HG03196 (cell line): ENCODE results near the gene TCF7L2.

Source experiments
- ATAC-seq: cut with Tn5 transposase; IDR thresholded peaks from one replicate; pipeline ENCODE4 v1.9.1; 2021; ENCODE audit not compliant: unreplicated experiment

TCF7L2 gene

DNA sequence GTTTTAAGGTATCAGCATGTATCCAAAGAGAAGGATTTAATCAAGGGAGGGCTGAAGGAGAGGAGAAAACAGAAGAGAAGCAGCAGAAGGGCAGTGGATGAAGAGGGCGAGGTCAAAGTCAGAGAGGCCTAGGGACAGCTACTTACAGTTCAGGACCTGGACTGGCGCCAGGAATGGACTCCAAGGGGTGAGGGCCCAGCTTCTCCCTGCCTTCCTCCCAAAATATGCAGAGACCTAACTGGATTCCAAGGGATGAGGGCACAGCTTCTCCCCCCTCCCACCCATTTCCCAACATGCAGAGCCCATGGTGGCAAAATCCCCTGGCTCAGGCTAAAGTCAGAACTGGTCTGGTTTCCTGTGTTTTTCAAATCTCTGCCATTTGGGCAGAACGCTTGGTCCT, 3.4 kb upstream of the TCF7L2 start:
- no peak for ATAC-seq

DNA sequence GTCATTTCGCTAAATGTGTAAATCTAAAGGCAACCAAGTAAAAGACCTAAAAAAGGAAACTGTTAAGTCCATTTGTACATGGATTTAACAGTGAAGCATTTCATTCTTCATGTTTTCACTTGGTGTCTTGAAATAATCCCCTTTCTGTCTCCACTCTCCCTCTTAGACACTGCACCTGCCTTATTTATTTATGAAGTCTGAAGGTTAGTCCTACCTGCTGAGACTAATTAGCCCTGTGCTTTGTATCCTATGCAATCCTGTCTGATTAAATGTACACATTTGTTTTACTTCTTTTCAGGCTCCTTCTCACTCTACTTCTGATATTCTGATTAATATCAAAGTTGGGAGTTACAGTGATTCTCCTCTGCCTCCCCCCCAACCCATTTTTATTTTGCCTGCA, 1.9 kb upstream of the TCF7L2 start:
- no peak for ATAC-seq

DNA sequence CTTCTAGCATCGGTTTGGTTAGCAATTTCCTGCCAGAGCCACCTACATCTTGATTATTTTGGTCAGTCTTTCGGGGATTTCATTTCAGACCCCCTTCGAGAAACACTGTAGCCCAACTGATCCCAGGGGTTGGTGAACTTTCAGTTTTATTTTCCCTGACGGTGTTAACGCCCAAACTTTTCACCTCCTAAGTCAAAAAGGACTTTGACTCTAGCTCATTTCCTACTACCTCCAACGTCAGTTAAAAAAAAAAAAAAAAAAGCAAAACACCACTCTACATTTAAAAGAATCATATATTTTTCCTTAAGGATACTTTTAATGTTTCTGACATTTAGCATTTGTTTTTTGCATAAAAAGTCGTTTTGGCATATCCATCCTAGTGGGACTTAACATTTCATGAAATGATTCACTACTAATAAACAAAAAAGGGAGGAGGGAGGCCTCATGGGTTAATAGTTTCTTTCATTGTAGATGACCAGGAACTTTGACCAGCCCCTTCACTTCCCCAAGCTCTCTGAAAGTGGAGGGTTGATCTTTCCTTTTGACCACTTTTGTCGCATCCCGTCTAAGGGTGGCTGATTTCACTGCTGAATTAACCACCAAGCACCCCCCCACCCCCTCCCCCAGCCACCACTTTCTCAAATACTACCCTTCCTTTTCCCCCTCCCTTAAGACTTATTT, 764 bp upstream of the TCF7L2 start:
- no peak for ATAC-seq

DNA sequence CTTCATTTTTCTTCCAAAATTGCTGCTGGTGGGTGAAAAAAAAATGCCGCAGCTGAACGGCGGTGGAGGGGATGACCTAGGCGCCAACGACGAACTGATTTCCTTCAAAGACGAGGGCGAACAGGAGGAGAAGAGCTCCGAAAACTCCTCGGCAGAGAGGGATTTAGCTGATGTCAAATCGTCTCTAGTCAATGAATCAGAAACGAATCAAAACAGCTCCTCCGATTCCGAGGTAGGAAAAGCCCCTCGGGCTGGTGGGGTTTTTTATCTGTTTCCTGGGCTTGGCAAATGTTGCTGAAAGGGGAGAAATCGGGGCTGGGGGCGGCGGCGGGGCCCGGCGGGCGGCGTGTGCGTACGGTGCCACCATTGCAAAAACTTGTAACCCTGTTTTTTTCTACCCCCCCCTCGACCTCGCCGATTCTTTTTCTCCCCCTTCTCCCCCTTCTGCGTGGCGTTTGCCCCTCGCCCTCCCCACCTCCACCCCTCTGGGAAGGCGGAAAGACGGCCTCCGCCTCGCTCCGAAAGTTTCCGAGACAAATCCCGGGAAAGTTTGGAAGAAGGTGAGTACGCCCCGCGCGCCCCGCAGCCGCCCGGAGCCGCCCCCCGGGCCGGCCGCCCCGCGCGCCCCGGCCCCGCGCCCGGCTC, 789 bp downstream of the TCF7L2 start:
- ATAC-seq = no peak

DNA sequence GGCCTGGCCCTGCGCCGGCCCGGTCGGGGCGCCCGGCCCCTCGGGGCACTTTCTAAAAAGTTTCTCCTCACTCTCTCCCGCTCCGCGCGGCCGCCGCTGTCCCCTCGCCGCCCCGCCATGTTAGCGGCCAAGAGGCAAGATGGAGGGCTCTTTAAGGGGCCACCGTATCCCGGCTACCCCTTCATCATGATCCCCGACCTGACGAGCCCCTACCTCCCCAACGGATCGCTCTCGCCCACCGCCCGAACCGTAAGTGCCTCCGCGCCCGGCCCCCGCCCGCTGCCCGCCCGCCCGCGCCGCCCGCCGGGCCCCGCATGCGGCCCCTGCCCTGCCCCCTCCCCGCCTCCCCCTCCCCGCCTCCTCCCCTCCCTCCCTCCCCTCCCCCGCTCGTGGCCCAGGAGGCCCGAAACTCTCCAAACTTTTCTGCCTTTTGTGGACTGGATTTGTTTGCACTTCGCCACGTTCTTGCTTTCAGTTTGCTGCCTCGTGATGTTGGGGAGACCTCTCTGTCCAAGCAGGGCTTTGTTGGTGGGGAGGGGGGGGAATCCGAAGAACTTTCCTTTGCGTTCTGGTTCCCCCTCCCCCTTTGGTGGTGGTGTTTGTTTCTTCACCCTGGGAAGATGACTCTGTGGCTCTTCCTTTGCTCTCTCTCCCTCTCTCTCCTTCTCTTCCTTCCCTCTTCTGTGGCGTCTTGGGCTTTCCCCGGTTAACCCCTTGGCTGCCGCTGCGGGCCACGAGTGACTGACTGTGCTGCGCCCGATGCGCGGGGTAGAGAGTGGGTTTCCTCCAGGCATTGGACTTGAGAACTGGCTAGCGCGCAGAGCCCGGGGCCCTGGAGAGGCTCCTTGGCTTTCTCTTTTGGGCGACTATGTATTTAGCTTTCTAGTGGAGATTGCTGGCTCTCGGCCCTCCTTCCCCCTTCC, 1.6 kb downstream of the TCF7L2 start:
- ATAC-seq = no peak

DNA sequence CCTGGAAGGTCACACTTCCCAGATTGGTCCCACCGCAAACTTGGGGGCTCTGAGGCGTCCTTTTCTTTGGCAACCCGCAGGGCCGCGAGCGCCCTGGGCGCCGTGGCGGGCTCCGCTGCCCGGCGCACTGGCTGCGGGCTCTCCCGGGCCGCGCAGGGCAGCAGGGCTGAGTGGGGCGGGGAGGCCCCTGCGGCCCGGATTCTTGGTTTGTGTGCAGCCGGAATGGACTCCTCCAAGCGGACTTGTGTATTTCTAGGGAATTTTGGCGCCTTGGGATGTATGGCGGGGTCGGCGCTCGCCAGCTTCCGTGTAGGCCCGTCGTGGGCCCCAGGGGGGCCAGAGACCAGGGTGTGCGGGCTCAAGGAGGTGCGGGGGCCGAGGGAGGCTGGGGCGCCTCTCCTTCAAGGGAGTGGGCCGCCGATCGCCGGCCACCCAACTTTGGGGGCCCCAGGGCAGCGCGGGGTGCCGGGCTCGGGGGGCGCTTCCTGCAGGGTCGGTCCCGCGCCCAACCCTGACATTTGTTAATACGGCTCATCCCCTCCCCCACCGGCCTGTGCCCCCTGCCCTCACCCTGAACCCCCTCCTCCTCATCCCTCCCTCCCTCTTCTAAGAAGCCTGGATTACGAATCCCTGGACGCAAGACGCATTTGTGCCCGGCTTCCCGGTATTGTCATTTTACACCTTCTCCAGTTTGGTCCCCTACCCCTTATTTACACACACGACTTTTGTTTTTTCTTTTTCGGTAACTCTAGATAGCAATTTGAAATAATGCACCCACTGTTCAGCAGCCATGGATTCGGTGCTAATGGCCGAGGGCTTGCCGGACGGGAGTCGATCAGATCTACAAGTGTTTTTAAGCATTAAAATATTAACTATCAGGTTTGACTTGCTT, 2.5 kb downstream of the TCF7L2 start:
- ATAC-seq = no peak

DNA sequence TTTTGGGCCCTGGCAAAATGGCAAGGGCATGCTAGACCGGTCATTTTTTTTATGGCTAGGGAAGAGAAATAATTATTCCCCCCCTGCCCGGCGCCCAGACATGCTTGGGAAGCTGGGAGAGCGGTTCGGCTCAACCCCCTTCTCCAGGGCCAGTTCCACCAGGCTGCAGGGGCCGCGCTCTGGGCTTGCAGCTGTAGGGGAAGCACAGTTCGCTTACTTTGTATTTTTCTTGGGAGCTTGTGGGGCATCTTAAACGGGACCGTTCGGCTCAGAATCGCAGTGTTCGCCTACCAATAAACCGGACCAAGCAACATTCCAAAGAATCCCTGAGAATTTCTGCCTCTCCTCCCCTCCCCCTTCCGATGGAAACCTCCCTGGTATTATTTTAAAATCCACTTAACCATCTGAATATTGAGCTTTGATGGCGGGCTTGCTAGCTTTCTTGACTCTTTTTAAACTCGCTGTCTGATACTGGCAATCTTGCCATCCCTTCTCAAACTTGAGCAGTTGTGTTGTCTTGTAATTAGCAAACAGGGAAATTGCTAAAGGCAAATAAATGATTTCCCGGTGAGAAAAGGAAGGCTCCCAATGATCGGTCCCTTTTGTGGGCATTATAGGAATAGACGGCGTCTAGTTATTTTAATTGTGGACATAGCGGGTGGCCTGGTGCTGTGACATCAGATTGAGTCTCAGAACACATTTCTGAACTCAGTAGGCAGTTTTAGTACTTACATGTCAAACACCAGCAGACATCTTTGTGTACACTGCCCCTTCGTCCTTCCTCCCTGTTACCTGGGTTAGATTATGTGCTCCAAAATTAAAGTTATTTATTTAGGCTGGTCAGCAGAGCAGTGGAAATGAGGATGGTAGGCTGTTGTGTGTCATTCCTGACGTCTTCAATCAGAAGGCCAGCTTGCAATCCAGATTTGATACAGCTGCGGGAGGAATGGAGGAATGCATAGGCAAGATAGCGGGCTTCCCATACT, 3.4 kb downstream of the TCF7L2 start:
- no peak for ATAC-seq

DNA sequence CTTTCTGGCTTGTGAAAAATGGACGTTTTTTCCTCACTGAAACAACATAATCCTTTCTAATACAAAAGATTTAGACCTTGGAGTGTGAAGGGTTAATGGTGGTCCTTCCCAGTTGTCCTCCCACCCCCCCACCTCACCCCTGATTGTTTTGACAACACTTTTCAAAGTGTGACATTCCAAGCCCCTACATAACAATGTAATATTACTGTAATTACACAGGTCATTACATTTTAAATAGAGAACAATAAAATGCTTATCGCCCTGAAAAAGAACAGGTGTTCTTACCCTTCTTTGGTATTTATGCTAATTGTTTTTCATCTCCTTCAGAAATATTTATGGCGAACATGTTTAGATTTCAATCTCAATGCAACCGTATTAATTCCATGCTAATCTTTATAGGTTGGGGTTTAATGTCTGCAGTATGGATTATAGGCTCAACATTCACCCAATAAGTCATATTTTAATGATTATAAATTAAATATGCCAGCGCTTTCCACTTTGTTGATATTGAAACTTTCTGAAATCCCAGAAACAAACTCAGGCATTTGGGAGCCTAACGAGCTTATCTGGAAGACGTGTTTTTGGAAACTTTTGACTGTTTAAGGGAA, 5.0 kb downstream of the TCF7L2 start:
- no peak for ATAC-seq

DNA sequence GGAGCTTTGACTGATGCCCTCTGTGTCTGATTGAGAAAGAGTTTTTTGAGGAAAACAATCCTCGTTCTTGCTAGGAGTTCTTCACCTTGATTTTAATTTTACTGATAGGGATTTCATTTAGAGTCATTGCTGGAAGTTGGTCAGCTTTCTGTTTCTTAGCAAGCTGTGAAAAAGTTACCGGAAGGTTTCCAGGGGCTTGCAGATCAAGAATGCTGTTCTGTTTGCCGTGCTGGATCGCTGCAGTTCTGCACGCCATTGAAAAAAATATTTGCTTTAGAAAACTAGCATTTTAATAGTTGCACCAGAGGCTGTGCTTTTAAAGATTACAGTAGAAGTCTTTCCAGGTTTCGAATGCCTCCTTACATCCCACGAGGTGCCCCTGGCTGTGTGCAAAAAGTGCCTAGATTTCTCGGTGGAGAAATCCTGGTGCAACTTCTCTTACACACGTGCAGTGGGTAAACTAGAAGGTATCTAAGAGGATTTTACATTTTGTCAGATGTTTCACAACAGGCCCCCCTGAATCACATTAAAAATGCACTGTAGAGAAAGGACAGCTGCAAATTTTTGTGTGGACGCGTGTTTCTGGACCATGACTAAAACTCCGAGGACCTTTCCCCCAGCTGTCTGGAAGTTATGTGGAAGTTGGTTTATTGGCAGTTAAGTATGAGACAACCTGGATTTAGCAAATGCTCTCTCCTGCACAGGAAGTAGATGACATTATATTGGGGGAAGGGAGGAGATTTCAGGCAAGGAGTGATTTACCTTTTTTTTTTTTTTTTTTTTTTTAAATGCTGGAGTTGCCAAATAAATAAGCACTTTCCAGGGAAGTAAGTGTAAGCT, 5.8 kb downstream of the TCF7L2 start:
- ATAC-seq = no peak

DNA sequence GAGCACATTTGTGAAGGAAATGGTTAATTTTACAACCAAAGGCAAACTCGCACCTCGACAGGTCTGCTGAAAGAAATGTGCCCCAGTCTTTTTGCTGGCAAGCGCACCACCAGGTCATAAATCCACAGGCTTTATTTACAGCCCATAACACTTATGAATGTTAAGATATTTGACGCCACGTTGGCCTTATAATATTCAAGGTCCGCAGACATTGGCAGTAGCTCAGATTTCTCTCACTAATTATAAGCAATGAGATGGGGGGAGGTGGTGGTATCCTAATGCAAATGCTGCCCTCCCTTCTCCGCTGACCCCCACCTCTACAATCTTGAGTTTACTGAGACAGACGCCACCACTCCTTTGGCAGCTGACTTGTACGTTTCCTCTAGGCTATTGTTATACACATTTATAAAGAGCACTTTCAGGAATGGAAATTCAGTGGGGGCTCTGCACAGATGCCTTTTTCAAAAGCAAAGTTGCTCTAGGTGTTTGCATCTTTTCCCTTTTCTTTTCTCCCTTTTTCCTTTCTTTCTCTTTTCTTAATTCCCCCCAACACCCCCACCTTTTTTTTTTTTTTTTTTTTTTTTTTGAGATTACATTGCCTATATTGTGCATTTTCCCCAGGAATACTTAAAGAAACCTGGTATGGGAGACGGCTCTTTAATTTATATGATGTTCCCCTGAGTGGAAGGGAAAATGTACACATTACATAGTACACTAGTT, 6.7 kb downstream of the TCF7L2 start:
- ATAC-seq = no peak

DNA sequence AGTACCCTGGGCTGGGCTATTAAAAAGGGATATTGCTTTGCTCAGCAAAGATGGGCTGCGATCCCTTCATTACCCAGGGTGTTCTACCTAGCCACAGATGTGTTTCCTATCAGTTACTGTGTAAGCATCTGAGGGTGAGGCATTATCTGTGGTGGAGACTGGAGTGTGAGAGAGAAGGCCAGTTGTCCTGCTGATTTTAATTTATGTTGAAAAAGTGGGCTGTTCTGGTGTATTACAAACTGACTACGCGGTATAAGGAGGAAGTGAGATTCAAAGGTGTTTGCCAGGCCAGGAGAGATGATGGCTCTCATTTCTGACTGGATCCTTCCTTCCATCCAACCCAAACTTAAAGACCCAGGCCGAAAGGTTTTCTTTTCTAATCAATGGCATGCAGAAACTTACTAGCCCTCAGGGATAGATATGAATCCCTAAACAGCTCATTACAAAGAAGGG, 7.6 kb downstream of the TCF7L2 start:
- ATAC-seq = no peak

DNA sequence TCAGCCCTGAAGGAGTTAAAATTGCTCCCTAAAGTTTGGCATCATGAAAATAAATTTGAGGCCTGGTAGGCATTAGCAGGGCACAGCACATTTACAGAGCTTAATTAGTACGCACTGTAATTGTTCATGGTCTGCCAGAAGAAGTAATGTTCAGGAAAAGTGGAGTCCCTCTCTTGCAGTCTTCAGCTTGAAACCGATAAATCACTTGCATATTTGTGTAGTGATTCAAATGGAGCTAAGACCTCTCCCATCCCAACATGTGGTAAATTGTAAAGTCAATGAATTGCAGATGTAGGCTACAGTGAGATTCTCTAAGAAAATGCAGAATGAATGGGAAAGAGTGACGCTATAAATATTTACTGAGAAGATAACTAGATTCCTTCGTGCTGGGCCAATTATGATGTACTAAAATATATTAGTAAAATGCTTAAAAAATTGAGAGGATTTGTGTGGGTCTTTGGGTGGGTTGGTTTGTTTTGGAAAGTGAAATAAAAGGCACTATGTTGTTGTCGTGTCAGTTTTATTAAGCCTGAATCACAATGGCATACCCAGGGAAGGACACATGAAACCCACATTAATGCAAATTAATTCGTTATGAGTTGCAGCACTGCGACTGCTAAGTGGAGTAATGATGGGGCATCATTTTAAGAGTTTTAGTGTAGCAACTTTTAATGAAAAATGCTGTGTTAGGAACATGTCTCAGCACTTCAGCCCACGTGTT, 8.4 kb downstream of the TCF7L2 start:
- ATAC-seq = no peak

DNA sequence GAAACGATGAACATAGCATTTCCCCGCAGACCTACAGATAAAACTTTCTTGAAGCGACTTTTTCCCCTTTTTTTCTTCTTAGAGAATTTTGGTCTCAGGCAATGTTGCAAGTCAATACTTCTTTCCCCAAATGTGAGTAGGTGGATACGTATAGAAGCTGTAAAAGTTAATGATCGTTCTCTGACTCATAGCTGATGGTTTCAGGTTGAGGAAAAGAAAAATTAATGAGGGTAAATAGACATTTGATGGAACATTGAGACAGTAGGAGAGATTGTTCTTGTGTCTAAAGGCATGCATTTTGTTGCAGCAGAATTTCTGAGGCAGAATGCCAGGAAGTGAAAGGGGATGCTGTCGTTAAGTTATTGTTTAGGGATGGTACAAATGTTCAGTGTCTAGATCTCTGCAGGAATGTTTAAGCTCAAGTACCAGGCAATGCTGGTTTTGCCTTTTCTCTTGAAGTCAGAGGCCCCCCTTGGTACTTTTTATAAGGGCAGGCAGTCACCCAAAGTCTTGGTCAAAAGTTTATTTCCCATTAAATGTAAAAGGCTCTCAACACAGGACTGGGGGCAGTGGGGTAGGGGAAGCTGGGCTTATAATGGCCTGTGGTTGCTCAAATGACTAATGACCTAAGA, 9.3 kb downstream of the TCF7L2 start:
- ATAC-seq = no peak

DNA sequence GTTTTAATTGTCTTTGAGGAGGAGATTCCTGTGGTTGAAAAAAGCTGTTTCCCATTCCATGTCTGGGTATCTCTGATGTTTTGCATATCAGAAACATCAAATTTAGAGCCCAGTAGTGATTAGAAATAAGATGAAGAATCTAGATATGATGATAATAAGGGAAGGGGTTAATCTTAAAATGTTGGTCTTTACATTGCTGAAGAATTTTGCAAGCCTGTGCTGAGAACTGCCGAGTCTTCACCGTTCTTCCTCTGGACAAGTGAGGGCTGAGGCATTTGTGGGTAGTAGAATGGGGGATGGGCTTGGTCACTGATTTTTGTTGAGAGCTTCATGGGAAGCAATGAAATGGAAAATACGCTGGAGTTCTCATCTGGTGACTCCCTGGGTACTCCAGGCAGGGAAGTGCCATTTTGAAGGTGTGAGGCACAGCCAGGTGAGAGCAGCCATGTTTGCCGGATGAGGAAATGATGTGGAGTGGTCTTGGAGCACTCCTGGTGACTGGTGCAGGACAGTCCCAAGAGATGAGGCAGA, 10.2 kb downstream of the TCF7L2 start:
- no peak for ATAC-seq

DNA sequence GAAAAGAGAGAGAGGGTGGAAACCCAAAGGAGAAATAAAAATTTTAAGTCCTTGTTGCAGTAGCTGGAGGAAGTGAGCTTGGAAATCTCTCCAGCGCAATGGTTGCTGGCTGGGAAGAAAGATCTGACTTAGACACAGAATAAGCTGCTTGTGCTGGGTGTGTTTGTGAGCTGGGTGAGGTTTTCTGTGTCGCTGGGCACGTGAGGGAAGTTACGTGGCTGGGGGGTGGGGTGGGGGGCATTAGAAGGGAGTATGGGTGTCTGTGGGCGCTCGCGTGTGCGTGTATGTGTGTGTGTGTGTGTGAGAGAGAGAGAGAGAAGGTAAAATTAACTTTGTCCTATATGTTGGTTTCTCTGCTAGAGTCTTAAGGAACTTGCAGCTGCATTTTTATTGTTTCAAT, 11.6 kb downstream of the TCF7L2 start:
- ATAC-seq = no peak

DNA sequence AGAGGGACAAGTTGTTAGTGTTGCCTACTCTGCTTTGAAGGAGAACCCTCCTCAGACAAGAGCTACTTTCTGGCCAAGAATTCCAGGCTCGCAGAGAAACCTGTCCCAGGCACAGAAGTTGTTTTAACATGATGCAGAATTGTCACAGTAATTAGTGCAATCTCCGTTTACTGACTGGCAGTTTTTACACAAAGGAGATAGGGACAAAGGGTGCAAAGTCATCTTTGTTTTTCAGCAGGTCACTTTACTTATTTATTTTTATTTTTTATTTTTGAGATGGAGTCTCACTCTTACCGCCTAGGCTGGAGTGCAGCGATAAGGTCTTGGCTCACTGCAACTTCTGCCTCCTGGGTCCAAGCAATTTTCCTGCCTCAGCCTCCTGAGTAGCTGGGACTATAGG, 12.3 kb downstream of the TCF7L2 start:
- no peak for ATAC-seq
